Neuronal stem cell (in vitro differentiated cells): Measurements from ENCODE around the gene NDUFS8.

Experiments
- DNase-seq: peaks from one replicate; pipeline ENCODE4 v3.0.0-alpha.2; 2013; ENCODE audit warnings: low spot score
- H2AFZ ChIP-seq: one replicate; pipeline ENCODE4 v1.6.1; 2013; ENCODE audit warnings: mild to moderate bottlenecking, low read length, inconsistent platforms
- H2AK5ac ChIP-seq: 2 replicates; pipeline ENCODE4 v1.6.1; 2013; ENCODE audit warnings: low read depth, mild to moderate bottlenecking, inconsistent platforms, low read length, moderate library complexity, mixed read lengths
- H2BK120ac ChIP-seq: 2 replicates; pipeline ENCODE4 v1.6.1; 2013; ENCODE audit warnings: low read depth, mild to moderate bottlenecking, inconsistent platforms, low read length, moderate library complexity, mixed read lengths
- H2BK12ac ChIP-seq: one replicate; pipeline ENCODE4 v1.6.1; 2013; ENCODE audit warnings: low read length, inconsistent platforms
- H2BK15ac ChIP-seq: 2 replicates; pipeline ENCODE4 v1.6.1; 2013; ENCODE audit warnings: mild to moderate bottlenecking, low read length, inconsistent platforms, mixed read lengths
- H2BK5ac ChIP-seq: one replicate; pipeline ENCODE4 v1.6.1; 2013; ENCODE audit warnings: inconsistent platforms, mild to moderate bottlenecking, low read length, moderate library complexity
- H3K14ac ChIP-seq: one replicate; pipeline ENCODE4 v1.6.1; 2013; ENCODE audit warnings: low read length, inconsistent platforms
- H3K18ac ChIP-seq: 2 replicates; pipeline ENCODE4 v1.6.1; 2013; ENCODE audit warnings: low read length, inconsistent platforms
- H3K23ac ChIP-seq: 2 replicates; pipeline ENCODE4 v1.6.1; 2013; ENCODE audit warnings: low read depth, mild to moderate bottlenecking, mixed read lengths, low read length, inconsistent platforms; ENCODE audit not compliant: poor library complexity
- H3K27ac ChIP-seq: replicated peaks from 3 replicates; pipeline ENCODE4 v1.5.1; 2013; ENCODE audit warnings: low read length, inconsistent platforms
- H3K27me3 ChIP-seq, 3 experiments: 2 replicates each; pipeline ENCODE4 v1.6.1; 2013; ENCODE audit warnings: low read length in 3 of 3, mild to moderate bottlenecking in 2 of 3, inconsistent platforms in 1 of 3, low read depth in 1 of 3, mixed read lengths in 1 of 3, moderate library complexity in 1 of 3; ENCODE audit not compliant: control insufficient read depth in 3 of 3, insufficient read depth in 3 of 3
- H3K36me3 ChIP-seq, 2 donors: replicated peaks in 1 of 2; 2 replicates each; pipeline ENCODE4 v1.6.1; 2013; ENCODE audit warnings: low read length in 2 of 2; ENCODE audit not compliant: control insufficient read depth in 2 of 2, insufficient read depth in 2 of 2
- H3K4ac ChIP-seq: 2 replicates; pipeline ENCODE4 v1.6.1; 2013; ENCODE audit warnings: inconsistent platforms, mild to moderate bottlenecking, low read length, moderate library complexity
- H3K4me1 ChIP-seq, 2 donors: 1 replicate in 1 of 2; 2 replicates in 1 of 2; pipeline ENCODE4 v1.6.1; 2013; ENCODE audit warnings: low read length in 2 of 2, low read depth in 1 of 2; ENCODE audit not compliant: control insufficient read depth in 2 of 2, insufficient read depth in 1 of 2
- H3K4me2 ChIP-seq: one replicate; pipeline ENCODE4 v1.6.1; 2013; ENCODE audit warnings: mild to moderate bottlenecking, low read length, inconsistent platforms; ENCODE audit not compliant: insufficient read depth, poor library complexity, severe bottlenecking
- H3K4me3 ChIP-seq, 2 donors: 2 replicates each; pipeline ENCODE4 v1.5.1; 2013; ENCODE audit warnings: low read length in 2 of 2, mild to moderate bottlenecking in 2 of 2, inconsistent platforms in 1 of 2, moderate library complexity in 1 of 2
- H3K79me1 ChIP-seq: one replicate; pipeline ENCODE4 v1.6.1; 2013; ENCODE audit warnings: low read depth, mild to moderate bottlenecking, inconsistent platforms, low read length, moderate library complexity
- H3K9ac ChIP-seq: one replicate; pipeline ENCODE4 v1.6.1; 2013; ENCODE audit warnings: mild to moderate bottlenecking, low read depth, low read length, inconsistent platforms; ENCODE audit not compliant: poor library complexity
- H3K9me3 ChIP-seq, 2 donors: replicated peaks in 1 of 2; 2 replicates each; pipeline versions ENCODE3 to v1.6.1; 2013; ENCODE audit warnings: low read length in 2 of 2, mild to moderate bottlenecking in 2 of 2, inconsistent platforms in 1 of 2, low read depth in 1 of 2, mixed read lengths in 1 of 2, moderate library complexity in 1 of 2; ENCODE audit not compliant: control insufficient read depth in 2 of 2, insufficient read depth in 1 of 2
- H4K8ac ChIP-seq: one replicate; pipeline ENCODE4 v1.6.1; 2013; ENCODE audit warnings: low read depth, mild to moderate bottlenecking, inconsistent platforms, low read length, moderate library complexity
- H4K91ac ChIP-seq: one replicate; pipeline ENCODE4 v1.6.1; 2013; ENCODE audit warnings: low read length, low read depth, mild to moderate bottlenecking, inconsistent platforms; ENCODE audit not compliant: poor library complexity
- WGBS, 2 donors: extraction: QIAGEN DNeasy Blood & Tissue Kit; methylation state at CpG; one replicate each; pipeline ENCODE4 v1.1.7; 2013; ENCODE audit warnings: missing lambda C conversion rate in 2 of 2, mixed read lengths in 1 of 2; ENCODE audit not compliant: insufficient read length in 2 of 2, insufficient replicate concordance in 1 of 2; ENCODE audit errors: extremely low coverage in 2 of 2; 5-methylcytosine and 5-hydroxymethylcytosine counted together

NDUFS8 gene

GRCh38 chr11:68012843-68013610 is 17.5 kb upstream of the NDUFS8 start:
- H3K36me3 ChIP-seq = no peaks in the 10 kb centered on the region
- WGBS, 2 donors = no CpG with 5 or more reads among the region's 16 CpGs
- no peak overlapping the region for H4K8ac ChIP-seq
- H2BK5ac ChIP-seq = no peak overlapping the region
- peak overlapping the region; percentile 31 for H2AFZ ChIP-seq
- H2BK12ac ChIP-seq = no peak overlapping the region
- no peaks in the 10 kb centered on the region for H3K79me1 ChIP-seq
- H3K27me3 ChIP-seq = no peaks in the 10 kb centered on the region
- H3K4me2 ChIP-seq = no peak overlapping the region
- peaks cover 13 to 67% of the 10 kb centered on the region in 2 donors for H3K4me1 ChIP-seq
- no peak overlapping the region for H3K23ac ChIP-seq
- no peaks in the 10 kb centered on the region for H3K9me3 ChIP-seq
- H2BK15ac ChIP-seq = peak overlapping the region; percentile 68
- no peak for DNase-seq
- H3K4me3 ChIP-seq = peak overlapping the region in 1 of 2 donors; percentile 11
- H3K14ac ChIP-seq = no peak overlapping the region
- H2BK120ac ChIP-seq = peak overlapping the region; percentile 26
- H2AK5ac ChIP-seq = peak overlapping the region; percentile 82
- no peak overlapping the region for H3K18ac ChIP-seq
- no peak overlapping the region for H3K9ac ChIP-seq
- H3K27ac ChIP-seq = no peak overlapping the region
- H4K91ac ChIP-seq = no peak overlapping the region
- no peak overlapping the region for H3K4ac ChIP-seq

- H3K4me1 ChIP-seq = peaks cover 13 to 69% of the 10 kb centered on the region in 2 donors
- H3K23ac ChIP-seq = peak overlapping the region; percentile 58
- H4K91ac ChIP-seq = no peak overlapping the region
- no peaks in the 10 kb centered on the region for H3K27me3 ChIP-seq
- no peak overlapping the region for H2BK120ac ChIP-seq
- H2AK5ac ChIP-seq = peak overlapping the region; percentile 91
- no peak overlapping the region for H3K27ac ChIP-seq
- peak overlapping the region; percentile 93 for H2BK15ac ChIP-seq
- H3K4me3 ChIP-seq = no peak overlapping the region
- H3K4me2 ChIP-seq = no peak overlapping the region
- no peak overlapping the region for H4K8ac ChIP-seq
- no peak overlapping the region for H2AFZ ChIP-seq
- H2BK12ac ChIP-seq = no peak overlapping the region
- H2BK5ac ChIP-seq = peak overlapping the region; percentile 77
- DNase-seq = no peak
- H3K18ac ChIP-seq = no peak overlapping the region
- H3K4ac ChIP-seq = no peak overlapping the region
- no peak overlapping the region for H3K14ac ChIP-seq
- H3K36me3 ChIP-seq = no peaks in the 10 kb centered on the region
- H3K9me3 ChIP-seq = no peaks in the 10 kb centered on the region
- no CpG with 5 or more reads among the region's 14 CpGs for WGBS, 2 donors
- H3K79me1 ChIP-seq = no peaks in the 10 kb centered on the region
- no peak overlapping the region for H3K9ac ChIP-seq
These were observed 16.8 kb upstream of the NDUFS8 start for GRCh38 chr11:68013611-68014156.

- H2BK5ac ChIP-seq = peak overlapping the region; percentile 77
- H3K23ac ChIP-seq = peak overlapping the region; percentile 58
- no peaks in the 10 kb centered on the region for H3K79me1 ChIP-seq
- peak overlapping the region; percentile 91 for H2AK5ac ChIP-seq
- H3K4me2 ChIP-seq = no peak overlapping the region
- H2BK15ac ChIP-seq = peak overlapping the region; percentile 93
- no peak overlapping the region for H2AFZ ChIP-seq
- WGBS, 2 donors = no CpG with 5 or more reads among the region's 16 CpGs
- no peak overlapping the region for H3K4me3 ChIP-seq
- H3K14ac ChIP-seq = no peak overlapping the region
- no peaks in the 10 kb centered on the region for H3K36me3 ChIP-seq
- H3K9me3 ChIP-seq = no peaks in the 10 kb centered on the region
- no peak for DNase-seq
- H3K4me1 ChIP-seq = peaks cover 13 to 69% of the 10 kb centered on the region in 2 donors
- no peak overlapping the region for H4K91ac ChIP-seq
- no peak overlapping the region for H3K27ac ChIP-seq
- H2BK120ac ChIP-seq = no peak overlapping the region
- H3K27me3 ChIP-seq = no peaks in the 10 kb centered on the region
- peak overlapping the region; percentile 75 for H2BK12ac ChIP-seq
- H3K18ac ChIP-seq = peak overlapping the region; percentile 86
- no peak overlapping the region for H4K8ac ChIP-seq
- peak overlapping the region; percentile 12 for H3K4ac ChIP-seq
- H3K9ac ChIP-seq = no peak overlapping the region
These were observed 16.1 kb upstream of the NDUFS8 start for GRCh38 chr11:68014157-68014946.
